Measurements from ENCODE around the gene DCTN1.

Gene DCTN1

GRCh38 chr2:74374509-74375205 is 5.5 kb downstream of the DCTN1 start:
- Histone ChIP-seq H3K36me3 (ENCODE audit: control insufficient read depth in 5 of 5, insufficient read depth in 5 of 5, low read length in 5 of 5) (peaks cover 6 to 54% (median 45%) of the 10 kb centered on the region in 5 donors), H3K4me1 (ENCODE audit: control insufficient read depth in 5 of 5, insufficient read depth in 5 of 5, low read length in 5 of 5) (peaks cover 0 to 32% (median 22%) of the 10 kb centered on the region in 5 donors), H3K9me3 (ENCODE audit: control insufficient read depth in 5 of 5, low read length in 5 of 5) (no peaks in the 10 kb centered on the region), H3K4me3 (ENCODE audit: low read depth in 1 of 5, low read length in 5 of 5) (peak overlapping the region in 2 of 5 donors; percentile 1 to 15), H3K27ac (ENCODE audit: low read depth, low read length) (no peak overlapping the region), H3K9ac (ENCODE audit: low read length in 5 of 5) (no peak overlapping the region), H3K27me3 (ENCODE audit: control insufficient read depth in 5 of 5, insufficient read depth in 4 of 5, low read length in 5 of 5) (no peaks in the 10 kb centered on the region)

- no peak overlapping the region for H3K9ac ChIP-seq (ENCODE audit: low read length in 5 of 5)
- H3K27me3 ChIP-seq (ENCODE audit: control insufficient read depth in 5 of 5, insufficient read depth in 4 of 5, low read length in 5 of 5), result no peaks in the 10 kb centered on the region
- peak overlapping the region in 2 of 5 donors; percentile 1 to 15 for H3K4me3 ChIP-seq (ENCODE audit: low read depth in 1 of 5, low read length in 5 of 5)
- peaks cover 6 to 60% (median 51%) of the 10 kb centered on the region in 5 donors for H3K36me3 ChIP-seq (ENCODE audit: control insufficient read depth in 5 of 5, insufficient read depth in 5 of 5, low read length in 5 of 5)
- H3K9me3 ChIP-seq (ENCODE audit: control insufficient read depth in 5 of 5, low read length in 5 of 5), result no peaks in the 10 kb centered on the region
- no peak overlapping the region for H3K27ac ChIP-seq (ENCODE audit: low read depth, low read length)
- H3K4me1 ChIP-seq (ENCODE audit: control insufficient read depth in 5 of 5, insufficient read depth in 5 of 5, low read length in 5 of 5), result peaks cover 0 to 25% (median 18%) of the 10 kb centered on the region in 5 donors
Observed at GRCh38 chr2:74373985-74374384, 6.1 kb downstream of the DCTN1 start.

DNA sequence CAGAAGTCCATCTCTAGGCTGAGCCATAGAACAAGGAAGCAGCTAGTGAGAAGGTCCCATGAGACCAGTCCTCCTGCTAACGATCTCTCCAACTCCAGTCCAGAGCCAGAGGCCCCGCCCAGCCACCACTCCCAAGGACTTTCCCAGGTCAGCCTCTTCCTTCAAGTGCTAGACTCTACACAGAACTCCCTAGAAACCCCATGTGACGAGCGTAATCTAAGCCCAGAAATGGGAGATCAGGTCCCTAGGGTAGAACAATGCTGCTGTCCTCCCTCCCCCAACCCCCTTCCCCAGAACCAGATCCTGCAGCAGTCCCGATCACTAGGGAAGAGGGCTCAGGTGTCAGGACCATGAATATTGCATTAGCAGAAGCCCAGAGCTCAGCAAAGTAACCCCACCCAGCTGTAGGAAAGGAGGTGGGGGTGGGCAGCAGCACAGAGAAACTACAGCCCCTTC is 6.9 kb downstream of the DCTN1 start:
- no peaks in the 10 kb centered on the region for H3K9me3 ChIP-seq (ENCODE audit: control insufficient read depth in 5 of 5, low read length in 5 of 5)
- no peak overlapping the region for H3K27ac ChIP-seq (ENCODE audit: low read depth, low read length)
- H3K36me3 ChIP-seq (ENCODE audit: control insufficient read depth in 5 of 5, insufficient read depth in 5 of 5, low read length in 5 of 5), result peaks cover 6 to 68% (median 58%) of the 10 kb centered on the region in 5 donors
- H3K27me3 ChIP-seq (ENCODE audit: control insufficient read depth in 5 of 5, insufficient read depth in 4 of 5, low read length in 5 of 5), result no peaks in the 10 kb centered on the region
- H3K4me3 ChIP-seq (ENCODE audit: low read depth in 1 of 5, low read length in 5 of 5), result no peak overlapping the region
- H3K4me1 ChIP-seq (ENCODE audit: control insufficient read depth in 5 of 5, insufficient read depth in 5 of 5, low read length in 5 of 5), result peaks cover 0 to 25% (median 18%) of the 10 kb centered on the region in 5 donors
- H3K9ac ChIP-seq (ENCODE audit: low read length in 5 of 5), result no peak overlapping the region

GRCh38 chr2:74372674-74373073 is 7.4 kb downstream of the DCTN1 start:
- Histone ChIP-seq H3K4me1 (ENCODE audit: control insufficient read depth in 5 of 5, insufficient read depth in 5 of 5, low read length in 5 of 5) (peaks cover 0 to 25% (median 18%) of the 10 kb centered on the region in 5 donors), H3K9me3 (ENCODE audit: control insufficient read depth in 5 of 5, low read length in 5 of 5) (no peaks in the 10 kb centered on the region), H3K27ac (ENCODE audit: low read depth, low read length) (no peak overlapping the region), H3K27me3 (ENCODE audit: control insufficient read depth in 5 of 5, insufficient read depth in 4 of 5, low read length in 5 of 5) (no peaks in the 10 kb centered on the region), H3K36me3 (ENCODE audit: control insufficient read depth in 5 of 5, insufficient read depth in 5 of 5, low read length in 5 of 5) (peaks cover 6 to 69% (median 60%) of the 10 kb centered on the region in 5 donors), H3K9ac (ENCODE audit: low read length in 5 of 5) (no peak overlapping the region), H3K4me3 (ENCODE audit: low read depth in 1 of 5, low read length in 5 of 5) (no peak overlapping the region)

- H3K36me3 ChIP-seq (ENCODE audit: control insufficient read depth in 5 of 5, insufficient read depth in 5 of 5, low read length in 5 of 5), result peaks cover 0 to 69% (median 60%) of the 10 kb centered on the region in 5 donors
- H3K4me3 ChIP-seq (ENCODE audit: low read depth in 1 of 5, low read length in 5 of 5), result no peak overlapping the region
- H3K27ac ChIP-seq (ENCODE audit: low read depth, low read length), result no peak overlapping the region
- peaks cover 0 to 25% (median 18%) of the 10 kb centered on the region in 5 donors for H3K4me1 ChIP-seq (ENCODE audit: control insufficient read depth in 5 of 5, insufficient read depth in 5 of 5, low read length in 5 of 5)
- no peaks in the 10 kb centered on the region for H3K9me3 ChIP-seq (ENCODE audit: control insufficient read depth in 5 of 5, low read length in 5 of 5)
- no peaks in the 10 kb centered on the region for H3K27me3 ChIP-seq (ENCODE audit: control insufficient read depth in 5 of 5, insufficient read depth in 4 of 5, low read length in 5 of 5)
- no peak overlapping the region for H3K9ac ChIP-seq (ENCODE audit: low read length in 5 of 5)
Observed at GRCh38 chr2:74371421-74371820, 8.7 kb downstream of the DCTN1 start.

DNA sequence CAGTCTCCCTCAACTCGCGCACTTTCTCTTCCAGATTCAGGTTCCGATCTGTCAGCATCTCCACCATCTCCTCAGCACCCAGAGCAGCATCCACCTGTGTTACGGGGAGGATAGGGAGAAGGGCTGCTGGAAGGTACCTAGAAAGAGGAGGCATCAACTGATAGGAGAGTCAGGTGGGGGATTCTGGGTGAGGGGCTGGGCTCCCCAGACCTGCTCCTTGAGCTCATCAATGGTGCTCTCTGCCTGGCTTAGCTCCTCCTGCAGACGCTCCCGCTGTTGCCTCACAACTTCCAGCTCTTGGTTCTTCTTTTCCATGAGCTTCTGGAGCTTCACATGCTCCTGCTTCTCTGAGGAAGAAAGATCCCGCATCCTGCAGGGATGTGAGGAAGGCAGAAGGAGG is 10.1 kb downstream of the DCTN1 start:
- Histone ChIP-seq H3K9ac (ENCODE audit: low read length in 5 of 5) (no peak overlapping the region), H3K4me3 (ENCODE audit: low read depth in 1 of 5, low read length in 5 of 5) (no peak overlapping the region), H3K36me3 (ENCODE audit: control insufficient read depth in 5 of 5, insufficient read depth in 5 of 5, low read length in 5 of 5) (peaks cover 0 to 76% (median 66%) of the 10 kb centered on the region in 5 donors), H3K9me3 (ENCODE audit: control insufficient read depth in 5 of 5, low read length in 5 of 5) (no peaks in the 10 kb centered on the region), H3K4me1 (ENCODE audit: control insufficient read depth in 5 of 5, insufficient read depth in 5 of 5, low read length in 5 of 5) (peaks cover 0 to 25% (median 18%) of the 10 kb centered on the region in 5 donors), H3K27me3 (ENCODE audit: control insufficient read depth in 5 of 5, insufficient read depth in 4 of 5, low read length in 5 of 5) (no peaks in the 10 kb centered on the region), H3K27ac (ENCODE audit: low read depth, low read length) (no peak overlapping the region)

GRCh38 chr2:74368499-74368898 is 11.6 kb downstream of the DCTN1 start:
- no peak overlapping the region for H3K27ac ChIP-seq (ENCODE audit: low read depth, low read length)
- no peaks in the 10 kb centered on the region for H3K9me3 ChIP-seq (ENCODE audit: control insufficient read depth in 5 of 5, low read length in 5 of 5)
- peaks cover 0 to 14% (median 10%) of the 10 kb centered on the region in 5 donors for H3K4me1 ChIP-seq (ENCODE audit: control insufficient read depth in 5 of 5, insufficient read depth in 5 of 5, low read length in 5 of 5)
- no peaks in the 10 kb centered on the region for H3K27me3 ChIP-seq (ENCODE audit: control insufficient read depth in 5 of 5, insufficient read depth in 4 of 5, low read length in 5 of 5)
- H3K9ac ChIP-seq (ENCODE audit: low read length in 5 of 5), result no peak overlapping the region
- no peak overlapping the region for H3K4me3 ChIP-seq (ENCODE audit: low read depth in 1 of 5, low read length in 5 of 5)
- H3K36me3 ChIP-seq (ENCODE audit: control insufficient read depth in 5 of 5, insufficient read depth in 5 of 5, low read length in 5 of 5), result peaks cover 6 to 86% (median 81%) of the 10 kb centered on the region in 5 donors

DNA sequence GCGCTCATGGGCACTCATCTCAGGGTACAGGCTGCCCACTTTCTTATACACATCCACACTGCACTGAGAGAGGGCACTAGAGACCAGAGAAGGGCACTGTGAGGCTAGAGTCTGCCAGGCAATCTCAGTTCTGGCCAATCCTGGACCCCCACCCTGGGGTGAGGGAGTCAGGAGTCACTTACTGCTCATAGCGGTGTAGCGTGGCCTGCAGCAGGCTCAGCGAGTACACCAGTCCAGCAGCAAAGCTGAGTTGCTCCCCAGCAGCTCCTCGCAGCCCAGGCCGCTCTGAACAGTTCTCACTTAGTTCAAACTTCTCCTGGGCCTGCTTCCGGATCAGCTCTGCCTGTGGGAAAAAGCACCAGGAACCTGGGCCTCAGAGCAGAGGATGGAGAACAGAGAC is 12.3 kb downstream of the DCTN1 start:
- no peaks in the 10 kb centered on the region for H3K9me3 ChIP-seq (ENCODE audit: control insufficient read depth in 5 of 5, low read length in 5 of 5)
- peaks cover 0 to 7% (median 3%) of the 10 kb centered on the region in 5 donors for H3K4me1 ChIP-seq (ENCODE audit: control insufficient read depth in 5 of 5, insufficient read depth in 5 of 5, low read length in 5 of 5)
- no peak overlapping the region for H3K27ac ChIP-seq (ENCODE audit: low read depth, low read length)
- no peak overlapping the region for H3K4me3 ChIP-seq (ENCODE audit: low read depth in 1 of 5, low read length in 5 of 5)
- H3K27me3 ChIP-seq (ENCODE audit: control insufficient read depth in 5 of 5, insufficient read depth in 4 of 5, low read length in 5 of 5), result no peaks in the 10 kb centered on the region
- no peak overlapping the region for H3K9ac ChIP-seq (ENCODE audit: low read length in 5 of 5)
- peaks cover 6 to 93% (median 88%) of the 10 kb centered on the region in 5 donors for H3K36me3 ChIP-seq (ENCODE audit: control insufficient read depth in 5 of 5, insufficient read depth in 5 of 5, low read length in 5 of 5)

GRCh38 chr2:74366036-74366435 is 14.1 kb downstream of the DCTN1 start:
- Histone ChIP-seq H3K27me3 (ENCODE audit: control insufficient read depth in 5 of 5, insufficient read depth in 4 of 5, low read length in 5 of 5) (no peaks in the 10 kb centered on the region), H3K9me3 (ENCODE audit: control insufficient read depth in 5 of 5, low read length in 5 of 5) (no peaks in the 10 kb centered on the region), H3K27ac (ENCODE audit: low read depth, low read length) (no peak overlapping the region), H3K4me3 (ENCODE audit: low read depth in 1 of 5, low read length in 5 of 5) (no peak overlapping the region), H3K4me1 (ENCODE audit: control insufficient read depth in 5 of 5, insufficient read depth in 5 of 5, low read length in 5 of 5) (peaks cover 0 to 4% (median 0%) of the 10 kb centered on the region in 5 donors), H3K36me3 (ENCODE audit: control insufficient read depth in 5 of 5, insufficient read depth in 5 of 5, low read length in 5 of 5) (peaks cover 6 to 100% (median 98%) of the 10 kb centered on the region in 5 donors), H3K9ac (ENCODE audit: low read length in 5 of 5) (no peak overlapping the region)

Measured in subcutaneous abdominal adipose tissue (tissue), 5 donors.